ENCODE data around the gene TAF7.
A peak's percentile ranks its signal among the peaks of the same experiment; 100 is the strongest.
"Not testable (repeated sequence)": the region's sequence is repeated elsewhere in the genome, so short reads cannot be mapped to it uniquely, and the experiment has no call there.

Gene TAF7

GRCh38 chr5:141338538-141339306, 18.1 kb upstream of the TAF7 start, which contains the start of gene PCDHGA2:
Gene PCDHGA2, plus strand, starts transcription at chr5:141338760.
- Histone ChIP-seq H3K27ac (ENCODE audit: low read depth, low read length) (no peak within 1 kb of the TSS), H3K79me2 (ENCODE audit: insufficient read depth, low read length) (no peaks in the 10 kb centered on the region)

GRCh38 chr5:141332571-141332970, 12.0 kb upstream of the TAF7 start:
- not testable (repeated sequence) for H3K9me3 ChIP-seq (ENCODE audit: insufficient read depth, low read length); H3K4me2 ChIP-seq (ENCODE audit: low read depth, low read length, poor library complexity, severe bottlenecking); H4K20me1 ChIP-seq (ENCODE audit: low read depth, low read length); H3K79me2 ChIP-seq (ENCODE audit: insufficient read depth, low read length); H3F3A ChIP-seq (ENCODE audit: insufficient read depth); H3K36me3 ChIP-seq (ENCODE audit: low read length); H3K9ac ChIP-seq (ENCODE audit: low read length); H3K4me3 ChIP-seq (ENCODE audit: insufficient read depth, low read length, poor library complexity, severe bottlenecking); H3K27ac ChIP-seq (ENCODE audit: low read depth, low read length); H3K9me2 ChIP-seq (replicated peaks; ENCODE audit: insufficient read depth, low read length); H3K27me3 ChIP-seq (ENCODE audit: low read length); H2AFZ ChIP-seq (ENCODE audit: low read depth, low read length, severe bottlenecking)

More at GRCh38 chr5:141338538-141339306, 18.1 kb upstream of the TAF7 start, which contains the start of gene PCDHGA2:
- Histone ChIP-seq H3K4me2 (ENCODE audit: low read depth, low read length, poor library complexity, severe bottlenecking) (no peak within 1 kb of the TSS), H3K9me2 (replicated peaks; ENCODE audit: insufficient read depth, low read length) (no peaks in the 10 kb centered on the region), H3K4me3 (ENCODE audit: insufficient read depth, low read length, poor library complexity, severe bottlenecking) (no peak within 1 kb of the TSS), H3K36me3 (ENCODE audit: low read length) (peaks cover 6% of the 10 kb centered on the region; the same call in 1 of the 2 replicates), H3K9ac (ENCODE audit: low read length) (no peak within 1 kb of the TSS), H3K27me3 (ENCODE audit: low read length) (no peaks in the 10 kb centered on the region), H2AFZ (ENCODE audit: low read depth, low read length, severe bottlenecking) (no peak within 1 kb of the TSS), H4K20me1 (ENCODE audit: low read depth, low read length) (no peaks in the 10 kb centered on the region), H3F3A (ENCODE audit: insufficient read depth) (no peaks in the 10 kb centered on the region), H3K9me3 (ENCODE audit: insufficient read depth, low read length) (no peaks in the 10 kb centered on the region)
- TF ChIP-seq CTCF (IDR thresholded peaks at IDR 0.05; ENCODE audit: insufficient read depth, low read length, poor library complexity, severe bottlenecking) (no peak), EZH2phosphoT487 (conservative IDR thresholded peaks at IDR 0.05; ENCODE audit: low read length) (no peak)

GRCh38 chr5:141330299-141331080, 9.9 kb upstream of the TAF7 start, which contains the start of gene PCDHGA1:
Gene PCDHGA1, plus strand, starts transcription at chr5:141330514.
- no peak for TF ChIP-seq EZH2phosphoT487 (conservative IDR thresholded peaks at IDR 0.05; ENCODE audit: low read length)
- TF ChIP-seq CTCF (IDR thresholded peaks at IDR 0.05; ENCODE audit: insufficient read depth, low read length, poor library complexity, severe bottlenecking), result peak; percentile 84
- Histone ChIP-seq H3F3A (ENCODE audit: insufficient read depth) (no peaks in the 10 kb centered on the region), H3K27ac (ENCODE audit: low read depth, low read length) (no peak within 1 kb of the TSS), H3K79me2 (ENCODE audit: insufficient read depth, low read length) (no peaks in the 10 kb centered on the region), H3K9me3 (ENCODE audit: insufficient read depth, low read length) (no peaks in the 10 kb centered on the region), H4K20me1 (ENCODE audit: low read depth, low read length) (no peaks in the 10 kb centered on the region), H3K36me3 (ENCODE audit: low read length) (peaks cover 6% of the 10 kb centered on the region; the same call in 1 of the 2 replicates), H2AFZ (ENCODE audit: low read depth, low read length, severe bottlenecking) (peak within 1 kb of the TSS; percentile 97), H3K9me2 (replicated peaks; ENCODE audit: insufficient read depth, low read length) (no peaks in the 10 kb centered on the region), H3K4me2 (ENCODE audit: low read depth, low read length, poor library complexity, severe bottlenecking) (peak within 1 kb of the TSS; percentile 49), H3K4me3 (ENCODE audit: insufficient read depth, low read length, poor library complexity, severe bottlenecking) (no peak within 1 kb of the TSS), H3K27me3 (ENCODE audit: low read length) (no peaks in the 10 kb centered on the region), H3K9ac (ENCODE audit: low read length) (peak within 1 kb of the TSS; percentile 36)

Data from SU-DHL-6 (cell line).